DMS114 treated with DMSO at 0.1 percent for 48 hours (cell line): Measurements from ENCODE around the gene UBAP2L.
"Not testable (repeated sequence)": the region's sequence is repeated elsewhere in the genome, so short reads cannot be mapped to it uniquely, and the experiment has no call there.

Source experiments
- DNase-seq: peaks from one replicate; lab custom pipeline; 2025; ENCODE audit not compliant: unreplicated experiment; lab: John Stamatoyannopoulos, UW

Gene UBAP2L

DNA sequence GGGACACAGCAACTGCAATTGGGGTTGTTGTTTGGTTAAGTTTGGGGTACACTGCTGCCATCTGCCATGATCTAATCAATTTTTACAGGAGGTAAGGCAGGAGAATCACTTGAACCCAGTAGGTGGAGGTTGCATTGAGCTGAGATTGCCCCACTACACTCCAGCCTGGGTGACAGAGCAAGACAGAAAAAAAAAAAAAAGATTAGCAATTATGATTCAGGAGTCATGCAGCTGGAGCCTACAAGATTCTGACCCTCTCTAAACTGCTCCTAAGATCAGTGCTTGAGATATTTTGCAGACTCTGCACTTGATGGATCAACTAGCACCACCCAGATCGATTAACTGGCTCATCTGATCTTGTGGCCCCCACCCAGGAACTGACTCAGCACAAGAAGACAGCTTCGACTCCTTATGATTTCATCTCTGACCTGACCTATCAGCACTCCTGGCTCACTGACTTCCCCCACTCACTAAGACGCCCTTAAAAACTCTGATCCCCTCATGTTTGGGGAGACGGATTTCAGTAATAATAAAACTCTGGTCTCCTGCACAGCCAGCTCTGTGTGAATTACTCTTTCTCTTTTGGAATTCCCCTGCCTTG, 87.0 kb downstream of the UBAP2L start:
- DNase-seq, result not testable (repeated sequence)

DNA sequence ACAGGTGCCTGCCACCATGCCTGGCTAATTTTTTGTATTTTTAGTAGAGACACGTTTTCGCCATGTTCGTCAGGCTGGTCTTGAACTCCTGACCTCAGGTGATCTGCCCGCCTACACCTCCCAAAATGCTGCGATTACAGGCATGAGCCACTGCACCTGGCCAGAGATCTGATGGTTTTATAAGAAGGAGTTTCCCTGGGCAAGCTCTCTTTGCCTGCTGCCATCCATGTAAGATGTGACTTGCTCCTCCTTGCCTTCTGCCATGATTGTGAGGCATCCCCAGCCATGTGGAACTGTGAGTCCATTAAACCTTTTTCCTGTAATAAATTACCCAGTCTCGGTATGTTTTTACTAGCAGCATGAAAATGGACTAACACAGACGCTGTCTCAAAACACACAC, 88.4 kb downstream of the UBAP2L start:
- not testable (repeated sequence) for DNase-seq

DNA sequence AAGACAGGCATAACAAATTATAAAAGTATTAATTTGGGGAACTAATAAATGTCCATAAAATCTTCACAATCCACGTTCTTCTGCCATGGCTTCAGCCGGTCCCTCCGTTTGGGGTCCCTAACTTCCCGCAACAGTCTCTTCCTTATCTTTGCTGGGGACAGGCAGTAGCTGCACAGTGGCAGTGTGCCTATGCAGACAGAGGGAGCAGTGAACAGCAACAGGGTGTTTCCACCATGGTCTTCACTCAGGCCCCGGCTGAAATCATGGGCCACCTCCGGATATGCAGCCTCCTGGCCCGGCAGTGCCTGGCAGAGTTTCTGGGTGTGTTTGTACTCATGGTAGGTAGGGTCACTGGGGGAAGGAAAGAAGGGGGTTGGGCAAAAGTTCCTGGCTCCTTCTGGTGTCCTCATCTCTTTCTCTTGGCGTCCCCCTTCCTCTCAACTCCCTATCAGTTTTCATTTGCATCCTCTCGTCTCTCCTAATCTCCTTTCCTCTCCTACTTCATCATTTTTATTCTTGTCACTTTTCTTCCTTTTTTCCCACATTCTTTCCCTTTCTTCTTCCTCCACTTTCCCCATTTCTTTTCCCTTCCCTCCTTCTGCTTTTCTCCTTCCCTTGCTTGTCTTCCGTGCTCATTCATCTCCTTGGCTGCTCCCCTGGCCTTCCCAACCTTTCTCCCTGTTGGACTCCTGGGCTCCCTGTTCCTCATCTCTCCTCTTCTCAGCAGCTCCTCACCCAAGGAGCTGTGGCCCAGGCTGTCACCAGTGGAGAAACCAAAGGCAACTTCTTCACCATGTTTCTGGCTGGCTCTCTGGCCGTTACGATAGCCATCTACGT, 91.7 kb downstream of the UBAP2L start:
- not testable (repeated sequence) for DNase-seq

DNA sequence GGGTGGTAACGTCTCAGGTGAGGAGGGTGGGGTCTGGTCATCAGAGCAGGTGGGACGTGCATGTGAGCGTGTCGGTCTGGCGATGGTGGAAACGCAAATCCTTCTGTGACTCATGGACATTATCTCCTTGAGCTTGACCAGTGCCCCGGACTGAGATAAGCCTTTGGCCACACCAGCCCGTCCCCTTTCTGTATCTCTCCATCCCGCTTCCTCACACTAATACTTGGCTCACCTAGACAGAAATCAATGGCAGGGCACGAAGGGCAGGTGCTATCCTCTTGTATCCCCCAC, 92.3 kb downstream of the UBAP2L start:
- DNase-seq, result no peak

DNA sequence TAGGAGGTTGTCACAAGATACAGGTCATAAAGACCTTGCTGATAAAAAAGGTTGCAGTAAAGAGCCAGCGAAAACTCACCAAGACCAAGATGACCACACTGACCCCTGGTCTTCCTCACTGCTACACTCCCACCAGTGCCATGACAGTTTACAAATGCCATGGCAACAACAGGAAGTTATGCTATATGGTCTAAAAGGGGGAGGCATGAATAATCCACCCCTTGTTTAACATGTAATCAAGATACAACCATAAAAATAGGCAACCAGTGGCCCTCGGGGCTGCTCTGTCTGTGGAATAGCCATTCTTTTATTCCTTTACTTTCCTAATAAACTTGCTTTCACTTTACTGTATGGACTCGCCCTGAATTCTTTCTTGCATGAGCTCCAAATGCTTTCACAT, 93.5 kb downstream of the UBAP2L start:
- not testable (repeated sequence) for DNase-seq

DNA sequence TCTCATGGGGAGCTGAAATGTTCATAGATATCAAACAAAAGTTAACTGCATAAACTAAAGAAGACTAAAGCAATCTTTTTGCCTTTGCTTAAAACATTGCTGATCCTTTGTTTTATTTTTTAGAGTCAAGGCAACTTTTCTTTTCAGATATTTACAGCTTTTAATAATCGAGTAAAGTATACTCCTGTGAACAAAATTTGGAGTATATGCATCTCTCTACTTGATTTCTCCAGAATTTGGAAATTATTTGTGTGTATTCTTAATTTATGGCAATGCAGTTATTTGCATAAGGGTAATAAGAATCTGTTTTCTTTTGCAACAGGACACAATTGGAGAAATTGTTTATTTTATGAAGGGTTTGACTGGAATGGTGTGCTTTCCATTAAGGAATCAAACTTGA, 95.9 kb downstream of the UBAP2L start:
- no peak for DNase-seq

DNA sequence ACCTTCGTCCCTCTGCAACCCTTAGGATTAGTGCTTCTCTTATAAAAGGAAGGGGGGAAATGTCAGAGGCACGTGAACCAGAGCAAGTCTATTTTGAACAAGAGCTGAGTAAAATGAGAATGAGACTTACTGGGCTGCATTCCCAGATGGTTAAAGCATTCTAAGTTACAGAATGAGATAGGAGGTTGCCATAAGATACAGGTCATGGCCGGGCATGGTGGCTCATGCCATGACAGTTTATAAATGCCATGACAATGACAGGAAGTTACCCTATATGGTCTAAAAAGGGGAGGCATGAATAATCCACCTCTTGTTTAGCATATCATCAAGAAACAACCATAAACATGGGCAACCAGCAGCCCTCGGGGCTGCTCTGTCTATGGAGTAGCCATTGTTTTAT, 97.6 kb downstream of the UBAP2L start:
- no peak for DNase-seq
